ENCODE measurements around the gene CDH23. TPM values are rescaled to one million over a fixed set of nuclear protein-coding genes. Genes with fewer than 3 reads are reported as not detected.

CDH23 gene
- total and polyA plus RNA-seq, 9 of the 15 experiments (the other 6 are each of a cell fraction or from before 2014, with no cell fraction given), result 0.18 to 1.2 (median 0.47) TPM

GRCh38 chr10:71795248-71795647 is 398.5 kb downstream of the CDH23 start (continued):
- TF ChIP-seq CHD7 (IDR thresholded peaks at IDR 0.05; ENCODE audit: low read depth, low read length) (no peak), UBTF (IDR thresholded peaks at IDR 0.05; ENCODE audit: borderline replicate concordance in 1 of 2, low read depth in 2 of 2, low read length in 2 of 2) (no peak), ZNF75A (CRISPR knock-in tag; IDR thresholded peaks at IDR 0.05) (no peak), NBN (IDR thresholded peaks at IDR 0.05; ENCODE audit: low read depth) (no peak), ZKSCAN3 (CRISPR knock-in tag; IDR thresholded peaks at IDR 0.05) (no peak), ZNF766 (CRISPR knock-in tag; conservative IDR thresholded peaks at IDR 0.05) (peak; percentile 89), FOXP1 (CRISPR knock-in tag; IDR thresholded peaks at IDR 0.05) (no peak), MBD1 (CRISPR knock-in tag; IDR thresholded peaks at IDR 0.05) (no peak), ZNF696 (CRISPR knock-in tag; conservative IDR thresholded peaks at IDR 0.05) (no peak), GATAD2B (IDR thresholded peaks at IDR 0.05; ENCODE audit: borderline replicate concordance) (no peak), FOXP4 (CRISPR knock-in tag; IDR thresholded peaks at IDR 0.05; ENCODE audit: borderline replicate concordance) (no peak)
